HL-60 (cell line): ENCODE measurements around the gene CEP170.

Experiments
- TF ChIP-seq, protein P1 (sequence below): IDR thresholded peaks from one replicate; pipeline ENCODE4 v1.5.1; 2011; ENCODE audit warnings: low read length, control low read depth, inconsistent platforms; ENCODE audit not compliant: insufficient read depth
- TF ChIP-seq, protein P2 (sequence below): IDR thresholded peaks from 2 replicates; pipeline ENCODE4 v1.6.1; 2012; ENCODE audit warnings: low read depth; ENCODE audit not compliant: insufficient replicate concordance

DNA sequence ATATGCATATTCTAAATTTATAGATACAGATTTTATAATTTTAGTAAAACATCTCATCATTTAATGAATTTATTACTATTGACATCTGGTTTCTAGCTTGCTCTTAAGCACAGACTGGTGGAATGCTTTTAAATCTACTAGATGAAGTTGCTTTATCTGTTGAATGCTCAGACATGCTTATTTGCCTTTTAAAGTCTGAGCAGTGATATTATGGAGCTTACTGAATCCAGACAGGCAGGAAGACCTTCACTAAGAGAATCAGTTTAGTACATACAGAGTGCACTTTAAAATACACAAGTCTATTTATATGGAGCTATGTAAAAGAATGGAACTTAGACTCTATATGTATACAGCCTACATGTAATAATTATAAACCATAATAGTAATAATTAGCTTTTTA lies 17.3 kb upstream of the CEP170 start:
- TF ChIP-seq, protein P1, sequence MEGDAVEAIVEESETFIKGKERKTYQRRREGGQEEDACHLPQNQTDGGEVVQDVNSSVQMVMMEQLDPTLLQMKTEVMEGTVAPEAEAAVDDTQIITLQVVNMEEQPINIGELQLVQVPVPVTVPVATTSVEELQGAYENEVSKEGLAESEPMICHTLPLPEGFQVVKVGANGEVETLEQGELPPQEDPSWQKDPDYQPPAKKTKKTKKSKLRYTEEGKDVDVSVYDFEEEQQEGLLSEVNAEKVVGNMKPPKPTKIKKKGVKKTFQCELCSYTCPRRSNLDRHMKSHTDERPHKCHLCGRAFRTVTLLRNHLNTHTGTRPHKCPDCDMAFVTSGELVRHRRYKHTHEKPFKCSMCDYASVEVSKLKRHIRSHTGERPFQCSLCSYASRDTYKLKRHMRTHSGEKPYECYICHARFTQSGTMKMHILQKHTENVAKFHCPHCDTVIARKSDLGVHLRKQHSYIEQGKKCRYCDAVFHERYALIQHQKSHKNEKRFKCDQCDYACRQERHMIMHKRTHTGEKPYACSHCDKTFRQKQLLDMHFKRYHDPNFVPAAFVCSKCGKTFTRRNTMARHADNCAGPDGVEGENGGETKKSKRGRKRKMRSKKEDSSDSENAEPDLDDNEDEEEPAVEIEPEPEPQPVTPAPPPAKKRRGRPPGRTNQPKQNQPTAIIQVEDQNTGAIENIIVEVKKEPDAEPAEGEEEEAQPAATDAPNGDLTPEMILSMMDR, result no peak
- TF ChIP-seq, protein P2, sequence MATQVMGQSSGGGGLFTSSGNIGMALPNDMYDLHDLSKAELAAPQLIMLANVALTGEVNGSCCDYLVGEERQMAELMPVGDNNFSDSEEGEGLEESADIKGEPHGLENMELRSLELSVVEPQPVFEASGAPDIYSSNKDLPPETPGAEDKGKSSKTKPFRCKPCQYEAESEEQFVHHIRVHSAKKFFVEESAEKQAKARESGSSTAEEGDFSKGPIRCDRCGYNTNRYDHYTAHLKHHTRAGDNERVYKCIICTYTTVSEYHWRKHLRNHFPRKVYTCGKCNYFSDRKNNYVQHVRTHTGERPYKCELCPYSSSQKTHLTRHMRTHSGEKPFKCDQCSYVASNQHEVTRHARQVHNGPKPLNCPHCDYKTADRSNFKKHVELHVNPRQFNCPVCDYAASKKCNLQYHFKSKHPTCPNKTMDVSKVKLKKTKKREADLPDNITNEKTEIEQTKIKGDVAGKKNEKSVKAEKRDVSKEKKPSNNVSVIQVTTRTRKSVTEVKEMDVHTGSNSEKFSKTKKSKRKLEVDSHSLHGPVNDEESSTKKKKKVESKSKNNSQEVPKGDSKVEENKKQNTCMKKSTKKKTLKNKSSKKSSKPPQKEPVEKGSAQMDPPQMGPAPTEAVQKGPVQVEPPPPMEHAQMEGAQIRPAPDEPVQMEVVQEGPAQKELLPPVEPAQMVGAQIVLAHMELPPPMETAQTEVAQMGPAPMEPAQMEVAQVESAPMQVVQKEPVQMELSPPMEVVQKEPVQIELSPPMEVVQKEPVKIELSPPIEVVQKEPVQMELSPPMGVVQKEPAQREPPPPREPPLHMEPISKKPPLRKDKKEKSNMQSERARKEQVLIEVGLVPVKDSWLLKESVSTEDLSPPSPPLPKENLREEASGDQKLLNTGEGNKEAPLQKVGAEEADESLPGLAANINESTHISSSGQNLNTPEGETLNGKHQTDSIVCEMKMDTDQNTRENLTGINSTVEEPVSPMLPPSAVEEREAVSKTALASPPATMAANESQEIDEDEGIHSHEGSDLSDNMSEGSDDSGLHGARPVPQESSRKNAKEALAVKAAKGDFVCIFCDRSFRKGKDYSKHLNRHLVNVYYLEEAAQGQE, result no peak
